OCI-LY1 (cell line): ENCODE measurements around the gene OIT3.

Experiments
- CTCF ChIP-seq: fragments of 200-600 bp; sonication (generic), shearing (Covaris generic); IDR thresholded peaks from 2 replicates; pipeline ENCODE4 v1.5.1; 2017; ENCODE audit warnings: mild to moderate bottlenecking, antibody characterized with exemption, low read length, moderate library complexity, mixed read lengths
- EZH2 ChIP-seq: fragments of 200-600 bp; sonication (generic), shearing (Covaris generic); IDR thresholded peaks from 2 replicates; pipeline ENCODE4 v1.8.0; 2017; ENCODE audit warnings: borderline replicate concordance, mixed run types, mild to moderate bottlenecking, antibody characterized with exemption, low read length, moderate library complexity, mixed read lengths

- TF ChIP-seq CTCF (no peak), EZH2 (no peak)
Observed at GRCh38 chr10:72925951-72926465, 32.5 kb downstream of the OIT3 start.
